Measurements from ENCODE around the gene LCE7A. TPM values are rescaled to one million over a fixed set of nuclear protein-coding genes. Genes with fewer than 3 reads are reported as not detected.

Gene LCE7A
- total RNA-seq, 1 experiment from 2014 or later: not detected

DNA sequence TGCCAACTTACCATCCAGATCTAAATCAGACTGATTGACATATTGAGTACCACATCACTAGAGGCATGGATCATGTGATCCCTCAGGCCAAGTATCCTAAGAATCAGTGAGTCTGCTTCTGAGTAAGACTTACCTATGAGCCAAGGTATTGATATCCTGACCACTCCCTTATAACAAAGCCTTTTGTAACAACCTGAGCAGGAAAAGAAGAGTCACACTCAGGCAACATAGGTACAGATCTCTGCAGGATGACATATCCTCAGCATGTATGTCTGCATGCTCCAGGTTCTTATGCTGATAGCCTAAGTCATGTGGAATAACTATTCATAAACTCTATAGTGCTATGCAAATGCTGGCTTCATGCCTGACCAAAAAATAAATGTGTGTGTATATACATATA is 34.8 kb upstream of the LCE7A start:
- POLR2A ChIA-PET: no interaction called here

More for the DNA sequence above, 34.8 kb upstream of the LCE7A start:
- DNase-seq (ENCODE audit: low spot score): no peak
- H3K27ac Mint-ChIP-seq: no peak overlapping the region
- no peak overlapping the region for H3K4me3 Mint-ChIP-seq
- CTCF ChIA-PET: no interaction called here
- H3K4me1 Mint-ChIP-seq: no peaks in the 10 kb centered on the region
- H3K9me3 Mint-ChIP-seq: peaks cover 68% of the 10 kb centered on the region
- no peak for ATAC-seq
- H3K36me3 Mint-ChIP-seq: peaks cover 52% of the 10 kb centered on the region
- TF ChIP-seq, protein P1, sequence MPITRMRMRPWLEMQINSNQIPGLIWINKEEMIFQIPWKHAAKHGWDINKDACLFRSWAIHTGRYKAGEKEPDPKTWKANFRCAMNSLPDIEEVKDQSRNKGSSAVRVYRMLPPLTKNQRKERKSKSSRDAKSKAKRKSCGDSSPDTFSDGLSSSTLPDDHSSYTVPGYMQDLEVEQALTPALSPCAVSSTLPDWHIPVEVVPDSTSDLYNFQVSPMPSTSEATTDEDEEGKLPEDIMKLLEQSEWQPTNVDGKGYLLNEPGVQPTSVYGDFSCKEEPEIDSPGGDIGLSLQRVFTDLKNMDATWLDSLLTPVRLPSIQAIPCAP (CRISPR knock-in tag; IDR thresholded peaks at IDR 0.05): no peak
- TF ChIP-seq, protein P2, sequence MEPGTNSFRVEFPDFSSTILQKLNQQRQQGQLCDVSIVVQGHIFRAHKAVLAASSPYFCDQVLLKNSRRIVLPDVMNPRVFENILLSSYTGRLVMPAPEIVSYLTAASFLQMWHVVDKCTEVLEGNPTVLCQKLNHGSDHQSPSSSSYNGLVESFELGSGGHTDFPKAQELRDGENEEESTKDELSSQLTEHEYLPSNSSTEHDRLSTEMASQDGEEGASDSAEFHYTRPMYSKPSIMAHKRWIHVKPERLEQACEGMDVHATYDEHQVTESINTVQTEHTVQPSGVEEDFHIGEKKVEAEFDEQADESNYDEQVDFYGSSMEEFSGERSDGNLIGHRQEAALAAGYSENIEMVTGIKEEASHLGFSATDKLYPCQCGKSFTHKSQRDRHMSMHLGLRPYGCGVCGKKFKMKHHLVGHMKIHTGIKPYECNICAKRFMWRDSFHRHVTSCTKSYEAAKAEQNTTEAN (CRISPR knock-in tag; IDR thresholded peaks at IDR 0.05): no peak
- TF ChIP-seq ZNF416 (CRISPR knock-in tag; IDR thresholded peaks at IDR 0.05) (no peak), FOXK1 (CRISPR knock-in tag; IDR thresholded peaks at IDR 0.05) (no peak), NR1H2 (CRISPR knock-in tag; IDR thresholded peaks at IDR 0.05) (no peak), MYBL2 (CRISPR knock-in tag; IDR thresholded peaks at IDR 0.05) (no peak), RELA (CRISPR knock-in tag; IDR thresholded peaks at IDR 0.05; ENCODE audit: borderline replicate concordance) (no peak), ZNF138 (CRISPR knock-in tag; conservative IDR thresholded peaks at IDR 0.05) (no peak), IRF2 (CRISPR knock-in tag; IDR thresholded peaks at IDR 0.05; ENCODE audit: borderline replicate concordance, low read depth) (no peak), NFE2L1 (CRISPR knock-in tag; IDR thresholded peaks at IDR 0.05) (no peak), TCF7 (CRISPR knock-in tag; IDR thresholded peaks at IDR 0.05; ENCODE audit: low read depth) (no peak)
- TF ChIP-seq, protein P3, sequence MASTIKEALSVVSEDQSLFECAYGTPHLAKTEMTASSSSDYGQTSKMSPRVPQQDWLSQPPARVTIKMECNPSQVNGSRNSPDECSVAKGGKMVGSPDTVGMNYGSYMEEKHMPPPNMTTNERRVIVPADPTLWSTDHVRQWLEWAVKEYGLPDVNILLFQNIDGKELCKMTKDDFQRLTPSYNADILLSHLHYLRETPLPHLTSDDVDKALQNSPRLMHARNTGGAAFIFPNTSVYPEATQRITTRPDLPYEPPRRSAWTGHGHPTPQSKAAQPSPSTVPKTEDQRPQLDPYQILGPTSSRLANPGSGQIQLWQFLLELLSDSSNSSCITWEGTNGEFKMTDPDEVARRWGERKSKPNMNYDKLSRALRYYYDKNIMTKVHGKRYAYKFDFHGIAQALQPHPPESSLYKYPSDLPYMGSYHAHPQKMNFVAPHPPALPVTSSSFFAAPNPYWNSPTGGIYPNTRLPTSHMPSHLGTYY (CRISPR knock-in tag; IDR thresholded peaks at IDR 0.05): no peak
- TF ChIP-seq, protein P4, sequence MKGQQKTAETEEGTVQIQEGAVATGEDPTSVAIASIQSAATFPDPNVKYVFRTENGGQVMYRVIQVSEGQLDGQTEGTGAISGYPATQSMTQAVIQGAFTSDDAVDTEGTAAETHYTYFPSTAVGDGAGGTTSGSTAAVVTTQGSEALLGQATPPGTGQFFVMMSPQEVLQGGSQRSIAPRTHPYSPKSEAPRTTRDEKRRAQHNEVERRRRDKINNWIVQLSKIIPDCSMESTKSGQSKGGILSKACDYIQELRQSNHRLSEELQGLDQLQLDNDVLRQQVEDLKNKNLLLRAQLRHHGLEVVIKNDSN (CRISPR knock-in tag; IDR thresholded peaks at IDR 0.05): no peak
- TF ChIP-seq, protein P5, sequence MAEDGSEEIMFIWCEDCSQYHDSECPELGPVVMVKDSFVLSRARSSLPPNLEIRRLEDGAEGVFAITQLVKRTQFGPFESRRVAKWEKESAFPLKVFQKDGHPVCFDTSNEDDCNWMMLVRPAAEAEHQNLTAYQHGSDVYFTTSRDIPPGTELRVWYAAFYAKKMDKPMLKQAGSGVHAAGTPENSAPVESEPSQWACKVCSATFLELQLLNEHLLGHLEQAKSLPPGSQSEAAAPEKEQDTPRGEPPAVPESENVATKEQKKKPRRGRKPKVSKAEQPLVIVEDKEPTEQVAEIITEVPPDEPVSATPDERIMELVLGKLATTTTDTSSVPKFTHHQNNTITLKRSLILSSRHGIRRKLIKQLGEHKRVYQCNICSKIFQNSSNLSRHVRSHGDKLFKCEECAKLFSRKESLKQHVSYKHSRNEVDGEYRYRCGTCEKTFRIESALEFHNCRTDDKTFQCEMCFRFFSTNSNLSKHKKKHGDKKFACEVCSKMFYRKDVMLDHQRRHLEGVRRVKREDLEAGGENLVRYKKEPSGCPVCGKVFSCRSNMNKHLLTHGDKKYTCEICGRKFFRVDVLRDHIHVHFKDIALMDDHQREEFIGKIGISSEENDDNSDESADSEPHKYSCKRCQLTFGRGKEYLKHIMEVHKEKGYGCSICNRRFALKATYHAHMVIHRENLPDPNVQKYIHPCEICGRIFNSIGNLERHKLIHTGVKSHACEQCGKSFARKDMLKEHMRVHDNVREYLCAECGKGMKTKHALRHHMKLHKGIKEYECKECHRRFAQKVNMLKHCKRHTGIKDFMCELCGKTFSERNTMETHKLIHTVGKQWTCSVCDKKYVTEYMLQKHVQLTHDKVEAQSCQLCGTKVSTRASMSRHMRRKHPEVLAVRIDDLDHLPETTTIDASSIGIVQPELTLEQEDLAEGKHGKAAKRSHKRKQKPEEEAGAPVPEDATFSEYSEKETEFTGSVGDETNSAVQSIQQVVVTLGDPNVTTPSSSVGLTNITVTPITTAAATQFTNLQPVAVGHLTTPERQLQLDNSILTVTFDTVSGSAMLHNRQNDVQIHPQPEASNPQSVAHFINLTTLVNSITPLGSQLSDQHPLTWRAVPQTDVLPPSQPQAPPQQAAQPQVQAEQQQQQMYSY (CRISPR knock-in tag; IDR thresholded peaks at IDR 0.05): no peak
- TF ChIP-seq, protein P6, sequence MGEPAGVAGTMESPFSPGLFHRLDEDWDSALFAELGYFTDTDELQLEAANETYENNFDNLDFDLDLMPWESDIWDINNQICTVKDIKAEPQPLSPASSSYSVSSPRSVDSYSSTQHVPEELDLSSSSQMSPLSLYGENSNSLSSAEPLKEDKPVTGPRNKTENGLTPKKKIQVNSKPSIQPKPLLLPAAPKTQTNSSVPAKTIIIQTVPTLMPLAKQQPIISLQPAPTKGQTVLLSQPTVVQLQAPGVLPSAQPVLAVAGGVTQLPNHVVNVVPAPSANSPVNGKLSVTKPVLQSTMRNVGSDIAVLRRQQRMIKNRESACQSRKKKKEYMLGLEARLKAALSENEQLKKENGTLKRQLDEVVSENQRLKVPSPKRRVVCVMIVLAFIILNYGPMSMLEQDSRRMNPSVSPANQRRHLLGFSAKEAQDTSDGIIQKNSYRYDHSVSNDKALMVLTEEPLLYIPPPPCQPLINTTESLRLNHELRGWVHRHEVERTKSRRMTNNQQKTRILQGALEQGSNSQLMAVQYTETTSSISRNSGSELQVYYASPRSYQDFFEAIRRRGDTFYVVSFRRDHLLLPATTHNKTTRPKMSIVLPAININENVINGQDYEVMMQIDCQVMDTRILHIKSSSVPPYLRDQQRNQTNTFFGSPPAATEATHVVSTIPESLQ (CRISPR knock-in tag; IDR thresholded peaks at IDR 0.05): no peak
- TF ChIP-seq, protein P7, sequence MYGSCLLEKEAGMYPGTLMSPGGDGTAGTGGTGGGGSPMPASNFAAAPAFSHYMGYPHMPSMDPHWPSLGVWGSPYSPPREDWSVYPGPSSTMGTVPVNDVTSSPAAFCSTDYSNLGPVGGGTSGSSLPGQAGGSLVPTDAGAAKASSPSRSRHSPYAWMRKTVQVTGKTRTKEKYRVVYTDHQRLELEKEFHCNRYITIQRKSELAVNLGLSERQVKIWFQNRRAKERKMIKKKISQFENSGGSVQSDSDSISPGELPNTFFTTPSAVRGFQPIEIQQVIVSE (CRISPR knock-in tag; IDR thresholded peaks at IDR 0.05; ENCODE audit: borderline replicate concordance): no peak
- TF ChIP-seq, protein P8, sequence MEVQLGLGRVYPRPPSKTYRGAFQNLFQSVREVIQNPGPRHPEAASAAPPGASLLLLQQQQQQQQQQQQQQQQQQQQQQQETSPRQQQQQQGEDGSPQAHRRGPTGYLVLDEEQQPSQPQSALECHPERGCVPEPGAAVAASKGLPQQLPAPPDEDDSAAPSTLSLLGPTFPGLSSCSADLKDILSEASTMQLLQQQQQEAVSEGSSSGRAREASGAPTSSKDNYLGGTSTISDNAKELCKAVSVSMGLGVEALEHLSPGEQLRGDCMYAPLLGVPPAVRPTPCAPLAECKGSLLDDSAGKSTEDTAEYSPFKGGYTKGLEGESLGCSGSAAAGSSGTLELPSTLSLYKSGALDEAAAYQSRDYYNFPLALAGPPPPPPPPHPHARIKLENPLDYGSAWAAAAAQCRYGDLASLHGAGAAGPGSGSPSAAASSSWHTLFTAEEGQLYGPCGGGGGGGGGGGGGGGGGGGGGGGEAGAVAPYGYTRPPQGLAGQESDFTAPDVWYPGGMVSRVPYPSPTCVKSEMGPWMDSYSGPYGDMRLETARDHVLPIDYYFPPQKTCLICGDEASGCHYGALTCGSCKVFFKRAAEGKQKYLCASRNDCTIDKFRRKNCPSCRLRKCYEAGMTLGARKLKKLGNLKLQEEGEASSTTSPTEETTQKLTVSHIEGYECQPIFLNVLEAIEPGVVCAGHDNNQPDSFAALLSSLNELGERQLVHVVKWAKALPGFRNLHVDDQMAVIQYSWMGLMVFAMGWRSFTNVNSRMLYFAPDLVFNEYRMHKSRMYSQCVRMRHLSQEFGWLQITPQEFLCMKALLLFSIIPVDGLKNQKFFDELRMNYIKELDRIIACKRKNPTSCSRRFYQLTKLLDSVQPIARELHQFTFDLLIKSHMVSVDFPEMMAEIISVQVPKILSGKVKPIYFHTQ (CRISPR knock-in tag; IDR thresholded peaks at IDR 0.05): no peak
- TF ChIP-seq, protein P9, sequence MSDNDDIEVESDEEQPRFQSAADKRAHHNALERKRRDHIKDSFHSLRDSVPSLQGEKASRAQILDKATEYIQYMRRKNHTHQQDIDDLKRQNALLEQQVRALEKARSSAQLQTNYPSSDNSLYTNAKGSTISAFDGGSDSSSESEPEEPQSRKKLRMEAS (CRISPR knock-in tag; IDR thresholded peaks at IDR 0.05): no peak
- H3K27me3 Mint-ChIP-seq (ENCODE audit: low read depth): peaks cover 11% of the 10 kb centered on the region

Data from WTC11 (cell line).